KOPT-K1 (cell line): ENCODE data around the gene ANO7.
A peak's percentile ranks its signal among the peaks of the same experiment; 100 is the strongest.

Experiments
- H3K27ac ChIP-seq: fragments of 200-600 bp; sonication (generic); 2 replicates; pipeline ENCODE4 v1.5.1; 2016; ENCODE audit warnings: antibody characterized with exemption, mild to moderate bottlenecking, low read depth, low read length; ENCODE audit not compliant: poor library complexity, severe bottlenecking
- H3K36me3 ChIP-seq: fragments of 200-600 bp; sonication (generic); 2 replicates; pipeline ENCODE4 v1.5.1; 2017; ENCODE audit warnings: antibody characterized with exemption, mild to moderate bottlenecking, low read length, moderate library complexity; ENCODE audit not compliant: insufficient read depth
- H3K9me3 ChIP-seq: fragments of 200-600 bp; sonication (generic); 2 replicates; pipeline ENCODE4 v1.5.1; 2017; ENCODE audit warnings: antibody characterized with exemption, low read length, mild to moderate bottlenecking; ENCODE audit not compliant: insufficient read depth, poor library complexity, severe bottlenecking

Gene ANO7, protein sequence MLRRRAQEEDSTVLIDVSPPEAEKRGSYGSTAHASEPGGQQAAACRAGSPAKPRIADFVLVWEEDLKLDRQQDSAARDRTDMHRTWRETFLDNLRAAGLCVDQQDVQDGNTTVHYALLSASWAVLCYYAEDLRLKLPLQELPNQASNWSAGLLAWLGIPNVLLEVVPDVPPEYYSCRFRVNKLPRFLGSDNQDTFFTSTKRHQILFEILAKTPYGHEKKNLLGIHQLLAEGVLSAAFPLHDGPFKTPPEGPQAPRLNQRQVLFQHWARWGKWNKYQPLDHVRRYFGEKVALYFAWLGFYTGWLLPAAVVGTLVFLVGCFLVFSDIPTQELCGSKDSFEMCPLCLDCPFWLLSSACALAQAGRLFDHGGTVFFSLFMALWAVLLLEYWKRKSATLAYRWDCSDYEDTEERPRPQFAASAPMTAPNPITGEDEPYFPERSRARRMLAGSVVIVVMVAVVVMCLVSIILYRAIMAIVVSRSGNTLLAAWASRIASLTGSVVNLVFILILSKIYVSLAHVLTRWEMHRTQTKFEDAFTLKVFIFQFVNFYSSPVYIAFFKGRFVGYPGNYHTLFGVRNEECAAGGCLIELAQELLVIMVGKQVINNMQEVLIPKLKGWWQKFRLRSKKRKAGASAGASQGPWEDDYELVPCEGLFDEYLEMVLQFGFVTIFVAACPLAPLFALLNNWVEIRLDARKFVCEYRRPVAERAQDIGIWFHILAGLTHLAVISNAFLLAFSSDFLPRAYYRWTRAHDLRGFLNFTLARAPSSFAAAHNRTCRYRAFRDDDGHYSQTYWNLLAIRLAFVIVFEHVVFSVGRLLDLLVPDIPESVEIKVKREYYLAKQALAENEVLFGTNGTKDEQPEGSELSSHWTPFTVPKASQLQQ

GRCh38 chr2:241188361-241189092 lies at the start of gene ANO7:
TSS of gene ANO7 (plus strand) at chr2:241188677. CDS start at chr2:241190064, 1,387 bp downstream.
- Histone ChIP-seq H3K27ac (no peak within 1 kb of the TSS), H3K36me3 (peaks cover 4% of the 10 kb centered on the region; the same call in 1 of the 2 replicates), H3K9me3 (no peaks in the 10 kb centered on the region)

DNA sequence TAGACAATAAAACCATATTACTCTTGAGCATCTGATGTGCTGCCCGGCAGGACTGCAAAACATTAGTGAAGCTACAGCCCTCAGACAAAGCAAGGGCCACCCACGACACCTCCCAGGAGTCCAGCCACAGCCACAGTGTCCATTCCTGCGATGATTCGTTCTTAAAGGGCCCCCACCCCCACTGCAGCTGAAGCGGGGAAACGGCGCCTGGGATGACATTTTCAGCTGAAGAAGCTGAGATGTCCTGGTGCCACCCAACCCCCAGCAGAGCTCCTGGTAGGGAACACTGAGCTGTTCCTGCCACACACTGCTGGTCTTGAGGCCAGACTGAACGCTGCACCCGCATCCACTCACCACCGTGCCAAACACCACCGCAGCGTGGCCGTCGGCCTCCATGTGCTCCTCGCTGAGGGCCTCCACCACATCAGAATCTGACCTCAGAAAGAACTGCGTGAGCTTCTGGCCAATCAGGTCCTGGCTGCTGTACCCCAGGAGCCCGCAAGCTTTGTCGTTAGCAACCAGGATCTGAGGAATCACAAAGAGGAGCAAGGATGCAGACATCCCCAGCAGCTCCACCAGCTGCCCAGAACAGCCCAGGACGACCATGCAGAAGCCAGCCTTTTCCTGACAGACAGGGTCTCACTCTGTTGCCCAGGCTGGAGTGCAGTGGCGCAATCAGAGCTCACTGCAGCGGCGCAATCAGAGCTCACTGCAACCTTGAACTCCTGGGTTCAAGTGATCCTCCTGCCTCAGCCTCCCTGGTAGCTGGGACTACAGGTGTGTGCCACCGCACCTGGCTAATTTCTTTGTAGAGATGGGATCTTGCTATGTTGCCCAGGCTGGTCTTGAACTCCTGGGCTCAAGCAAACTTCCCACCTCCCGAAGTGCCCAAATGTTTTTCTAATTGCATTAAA lies 48.7 kb upstream of the ANO7 start:
- peaks cover 84% of the 10 kb centered on the region for H3K36me3 ChIP-seq
- no peak overlapping the region for H3K27ac ChIP-seq

GRCh38 chr2:241140445-241140840 lies 48.0 kb upstream of the ANO7 start:
- H3K36me3 ChIP-seq = peaks cover 78% of the 10 kb centered on the region
- no peaks in the 10 kb centered on the region for H3K9me3 ChIP-seq
- no peak overlapping the region for H3K27ac ChIP-seq

More for the DNA sequence above, 48.7 kb upstream of the ANO7 start:
- no peaks in the 10 kb centered on the region for H3K9me3 ChIP-seq

GRCh38 chr2:241141214-241141770 lies 47.2 kb upstream of the ANO7 start:
- no peak overlapping the region for H3K27ac ChIP-seq
- H3K36me3 ChIP-seq = peaks cover 69% of the 10 kb centered on the region

GRCh38 chr2:241142063-241142462 lies 46.4 kb upstream of the ANO7 start:
- Histone ChIP-seq H3K36me3 (peaks cover 62% of the 10 kb centered on the region), H3K9me3 (no peaks in the 10 kb centered on the region)

More at GRCh38 chr2:241141214-241141770, 47.2 kb upstream of the ANO7 start:
- H3K9me3 ChIP-seq = no peaks in the 10 kb centered on the region

DNA sequence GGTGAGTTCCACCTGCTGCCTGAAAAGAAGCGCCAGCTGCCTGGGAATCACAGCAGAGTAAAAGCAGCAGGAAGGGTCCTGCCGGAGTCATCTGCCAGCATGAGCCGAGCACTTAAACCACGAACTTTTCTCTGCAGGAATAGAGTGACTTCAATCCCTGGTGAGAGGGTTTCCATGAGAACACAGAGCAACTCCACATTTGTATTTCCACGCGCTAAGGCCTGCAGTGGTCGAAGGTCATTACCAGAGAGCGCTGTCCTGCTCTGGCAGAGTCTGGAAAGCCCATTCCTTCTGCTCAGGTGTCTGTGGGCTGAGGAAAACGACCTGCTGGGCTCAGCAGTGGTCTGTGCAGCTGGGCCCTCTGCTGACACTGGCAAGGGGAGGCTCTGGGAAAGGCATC lies 45.9 kb upstream of the ANO7 start:
- peaks cover 56% of the 10 kb centered on the region for H3K36me3 ChIP-seq
- no peak overlapping the region for H3K27ac ChIP-seq

More at GRCh38 chr2:241142063-241142462, 46.4 kb upstream of the ANO7 start:
- no peak overlapping the region for H3K27ac ChIP-seq

GRCh38 chr2:241146286-241146685 lies 42.2 kb upstream of the ANO7 start:
- peaks cover 24% of the 10 kb centered on the region; the same call in 1 of the 2 replicates for H3K36me3 ChIP-seq
- H3K27ac ChIP-seq = no peak overlapping the region
- no peaks in the 10 kb centered on the region for H3K9me3 ChIP-seq

More for the DNA sequence above, 45.9 kb upstream of the ANO7 start:
- no peaks in the 10 kb centered on the region for H3K9me3 ChIP-seq

DNA sequence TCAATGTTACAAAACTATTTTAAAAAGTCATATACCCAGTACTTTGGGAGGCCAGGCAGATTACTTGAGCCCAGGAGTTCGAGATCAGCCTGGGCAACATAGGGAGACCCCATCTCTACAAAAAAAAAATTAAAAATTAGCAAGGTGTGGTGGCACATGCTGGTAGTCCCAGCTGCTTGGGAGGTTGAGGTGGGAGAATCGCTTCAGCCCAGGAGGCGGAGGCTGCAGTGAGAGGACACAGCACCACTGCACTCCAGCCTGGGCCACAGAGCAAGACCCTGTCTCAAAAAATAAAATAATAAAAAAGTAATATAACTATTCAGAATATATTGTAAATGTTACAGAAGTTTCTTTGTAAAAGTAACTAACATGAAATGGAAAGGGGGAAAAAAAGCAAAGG lies 41.1 kb upstream of the ANO7 start:
- no peaks in the 10 kb centered on the region for H3K9me3 ChIP-seq
- no peak overlapping the region for H3K27ac ChIP-seq
- H3K36me3 ChIP-seq = peaks cover 16% of the 10 kb centered on the region; the same call in 1 of the 2 replicates

DNA sequence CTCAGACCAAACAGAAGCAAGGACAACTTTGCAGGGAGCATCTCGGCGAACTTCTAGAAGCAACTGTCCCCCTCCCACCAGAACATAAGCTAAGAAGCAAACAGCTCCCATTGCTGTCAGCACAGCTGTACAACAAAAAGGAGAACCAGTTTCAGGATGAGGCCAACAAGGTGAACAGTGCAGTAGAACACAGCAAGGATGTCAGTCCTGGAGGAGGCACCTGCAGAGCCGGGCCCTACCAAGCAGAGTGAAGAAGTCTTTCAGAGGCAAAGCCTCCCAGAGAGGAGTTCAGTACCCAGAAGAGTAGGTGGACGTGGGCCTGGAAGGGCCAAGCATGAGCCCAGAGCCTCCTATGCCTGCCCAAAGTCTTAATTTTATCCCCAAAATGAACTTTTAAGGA lies 40.2 kb upstream of the ANO7 start:
- H3K9me3 ChIP-seq = no peaks in the 10 kb centered on the region
- H3K27ac ChIP-seq = no peak overlapping the region
- peaks cover 18% of the 10 kb centered on the region; the same call in 1 of the 2 replicates for H3K36me3 ChIP-seq

- H3K27ac ChIP-seq = peak within 1 kb of the TSS; percentile 71
- H3K36me3 ChIP-seq = peaks cover 22% of the 10 kb centered on the region; the same call in 1 of the 2 replicates
These were observed 39.4 kb upstream of the ANO7 start, which contains the start of gene PASK for GRCh38 chr2:241148891-241149674. TSS of gene PASK (minus strand) at chr2:241149472. CDS start at chr2:241143032, 6,440 bp downstream.

GRCh38 chr2:241149675-241149924 lies 38.9 kb upstream of the ANO7 start:
- H3K27ac ChIP-seq = peak overlapping the region; percentile 71
- no peaks in the 10 kb centered on the region for H3K9me3 ChIP-seq
- H3K36me3 ChIP-seq = peaks cover 19% of the 10 kb centered on the region; the same call in 1 of the 2 replicates

More at GRCh38 chr2:241148891-241149674, 39.4 kb upstream of the ANO7 start, which contains the start of gene PASK:
- no peaks in the 10 kb centered on the region for H3K9me3 ChIP-seq

- Histone ChIP-seq H3K27ac (peak within 1 kb of the TSS; percentile 71), H3K36me3 (peaks cover 22% of the 10 kb centered on the region), H3K9me3 (no peaks in the 10 kb centered on the region)
These were observed 38.4 kb upstream of the ANO7 start, which contains the start of gene PPP1R7 for GRCh38 chr2:241149925-241150659. TSS of gene PPP1R7 (plus strand) at chr2:241150467. CDS start at chr2:241150496, 29 bp downstream.
